Chondrocyte (in vitro differentiated cells): Measurements from ENCODE around the gene GPBAR1. TPM values are rescaled to one million over a fixed set of nuclear protein-coding genes. Genes with fewer than 3 reads are reported as not detected.

Experiments
- DNase-seq: peaks from one replicate; pipeline ENCODE4 v3.0.0; 2021; ENCODE audit warnings: mixed read lengths, low spot score
- H3K27ac Mint-ChIP-seq: one replicate; pipeline ENCODE4 v1.8.0; 2021; ENCODE audit warnings: mild to moderate bottlenecking, moderate library complexity, mixed read lengths; ENCODE audit not compliant: unreplicated experiment
- H3K27me3 Mint-ChIP-seq: 2 replicates; pipeline ENCODE4 v1.8.0; 2021; ENCODE audit warnings: low read depth, mixed read lengths
- H3K36me3 Mint-ChIP-seq: 2 replicates; pipeline ENCODE4 v1.8.0; 2021; ENCODE audit warnings: low read depth, mixed read lengths
- H3K4me1 Mint-ChIP-seq: 2 replicates; pipeline ENCODE4 v1.8.0; 2021; ENCODE audit warnings: low read depth, mild to moderate bottlenecking, mixed read lengths
- H3K4me3 Mint-ChIP-seq: one replicate; pipeline ENCODE4 v1.8.0; 2021; ENCODE audit warnings: mild to moderate bottlenecking, moderate library complexity, mixed read lengths; ENCODE audit not compliant: unreplicated experiment
- H3K9me3 Mint-ChIP-seq: 2 replicates; pipeline ENCODE4 v1.8.0; 2021; ENCODE audit warnings: low read depth, mixed read lengths
- CTCF ChIP-seq: fragments of 200-600 bp; sonication (generic); IDR thresholded peaks from 2 replicates; pipeline ENCODE4 v1.5.0; 2021; ENCODE audit warnings: antibody characterized with exemption, mild to moderate bottlenecking, moderate library complexity
- total RNA-seq: library from RNA; stranded (reverse); gene quantifications from 3 replicates; pipeline ENCODE4 v1.2.1, GENCODE V29; 2021

Gene GPBAR1
- total RNA-seq, 1 donor from 2014 or later, result 0.10 TPM

DNA sequence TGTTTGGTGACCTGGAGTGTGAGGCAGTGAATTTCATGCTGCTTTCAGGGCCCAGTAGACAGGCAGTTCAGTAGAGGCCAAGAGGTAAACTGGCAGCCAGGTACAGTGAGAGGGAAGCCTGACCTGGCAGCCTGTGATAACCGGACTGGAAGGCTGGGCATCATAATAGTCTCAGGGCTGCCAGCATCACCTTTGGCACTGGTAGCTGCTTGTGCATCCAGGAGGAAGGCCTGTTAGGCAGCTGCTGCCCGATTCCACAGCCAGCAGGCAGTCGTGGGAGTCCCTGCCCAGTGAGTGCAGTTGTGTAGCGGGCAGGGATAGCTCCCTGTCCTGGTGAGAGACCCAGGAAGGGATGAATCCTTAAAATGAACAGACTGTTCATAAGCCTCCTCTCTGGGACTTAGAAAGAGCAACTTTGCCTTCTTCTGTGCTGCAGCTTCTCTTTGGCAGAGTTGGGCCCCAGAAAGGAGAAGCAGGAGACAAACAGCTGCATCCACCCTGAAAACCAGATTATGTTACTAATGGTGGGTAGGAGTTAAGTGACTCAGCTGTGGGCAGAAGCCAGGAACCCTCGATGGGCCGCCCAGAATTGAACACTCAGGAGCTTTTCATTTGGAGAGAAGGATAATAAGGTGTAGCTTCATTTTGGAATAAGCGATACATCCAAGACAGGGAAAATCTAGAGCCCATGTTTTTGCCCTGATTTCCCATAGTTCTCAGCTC lies 8.1 kb upstream of the GPBAR1 start:
- Mint-ChIP-seq H3K4me1 (peaks cover 3% of the 10 kb centered on the region), H3K36me3 (peaks cover 59% of the 10 kb centered on the region), H3K9me3 (no peaks in the 10 kb centered on the region), H3K27me3 (no peaks in the 10 kb centered on the region), H3K4me3 (no peak overlapping the region), H3K27ac (peak overlapping the region; percentile 51)
- peak; percentile 51 for DNase-seq
- TF ChIP-seq CTCF, result no peak

DNA sequence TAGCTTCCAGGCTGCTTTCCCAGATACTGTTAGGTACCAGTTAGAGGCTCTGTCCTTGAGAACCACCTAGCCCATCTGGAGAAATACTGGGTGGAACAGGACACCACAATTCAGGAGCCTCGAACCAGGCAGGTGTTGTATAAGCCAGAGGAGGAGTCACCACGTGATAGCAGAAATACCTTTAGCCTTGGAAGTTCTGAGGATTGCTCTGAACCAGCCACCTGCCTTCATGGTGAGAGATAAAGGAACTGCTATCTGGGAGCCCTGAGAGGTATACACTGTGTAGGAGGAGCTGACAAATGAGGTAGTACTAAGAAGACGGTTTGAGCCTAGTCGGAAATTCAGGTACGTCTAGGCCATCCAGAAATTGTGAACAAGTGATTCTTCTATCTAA lies 7.6 kb upstream of the GPBAR1 start:
- Mint-ChIP-seq H3K27me3 (no peaks in the 10 kb centered on the region), H3K36me3 (peaks cover 56% of the 10 kb centered on the region), H3K4me3 (no peak overlapping the region), H3K27ac (no peak overlapping the region), H3K9me3 (no peaks in the 10 kb centered on the region), H3K4me1 (peaks cover 4% of the 10 kb centered on the region)
- DNase-seq, result no peak
- TF ChIP-seq CTCF, result no peak

DNA sequence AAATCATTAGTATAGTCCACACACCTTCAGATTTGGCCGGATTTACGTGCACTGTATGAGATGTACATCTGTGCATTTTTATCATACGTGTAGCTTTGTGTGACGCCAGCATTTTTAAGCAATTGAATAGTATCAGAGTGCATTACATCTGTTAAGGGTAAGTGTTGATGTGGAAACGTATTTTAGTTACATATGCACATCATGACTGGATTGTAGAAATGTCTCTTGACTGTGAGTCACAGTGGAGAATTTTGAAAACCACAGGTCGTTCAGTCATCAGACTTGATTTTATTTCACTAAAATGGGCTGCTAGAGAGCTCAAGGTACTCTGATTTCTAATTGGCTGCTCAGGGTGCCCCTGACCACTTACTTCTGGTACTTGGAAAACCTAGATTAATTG lies 5.4 kb upstream of the GPBAR1 start:
- no peak for DNase-seq
- peaks cover 41% of the 10 kb centered on the region for H3K36me3 Mint-ChIP-seq
- H3K4me1 Mint-ChIP-seq, result peaks cover 20% of the 10 kb centered on the region
- no peak overlapping the region for H3K27ac Mint-ChIP-seq
- TF ChIP-seq CTCF, result no peak
- no peaks in the 10 kb centered on the region for H3K27me3 Mint-ChIP-seq
- H3K9me3 Mint-ChIP-seq, result no peaks in the 10 kb centered on the region
- H3K4me3 Mint-ChIP-seq, result no peak overlapping the region

GRCh38 chr2:218256612-218257350 lies 4.0 kb upstream of the GPBAR1 start:
- DNase-seq, result peak; percentile 30
- Mint-ChIP-seq H3K4me1 (peaks cover 31% of the 10 kb centered on the region), H3K27me3 (no peaks in the 10 kb centered on the region), H3K9me3 (no peaks in the 10 kb centered on the region), H3K36me3 (peaks cover 31% of the 10 kb centered on the region), H3K4me3 (no peak overlapping the region), H3K27ac (no peak overlapping the region)
- TF ChIP-seq CTCF, result no peak

GRCh38 chr2:218257390-218257981 lies 3.3 kb upstream of the GPBAR1 start:
- DNase-seq, result no peak
- Mint-ChIP-seq H3K9me3 (no peaks in the 10 kb centered on the region), H3K27me3 (no peaks in the 10 kb centered on the region), H3K4me3 (no peak overlapping the region), H3K27ac (peak overlapping the region; percentile 2), H3K4me1 (peaks cover 31% of the 10 kb centered on the region), H3K36me3 (peaks cover 26% of the 10 kb centered on the region)
- peak; percentile 77 for TF ChIP-seq CTCF
